Stimulated activated memory B cell treated with anti-CD40 and anti-IgM and Interleukin-4, amounts not matched to agents 10 μg/mL and 1 μg/mL and 100 μg/mL, for 72 hours (primary cell): ENCODE results near the gene PRPF19.
"Not testable (repeated sequence)": the region's sequence is repeated elsewhere in the genome, so short reads cannot be mapped to it uniquely, and the experiment has no call there.

Experiments used
- ATAC-seq: fragments of 150-1000 bp; cut with Tn5 transposase; 2 replicates; pipeline ENCODE4 v1.10.0; 2021
- H3K27ac Mint-ChIP-seq: one replicate; pipeline ENCODE4 v1.8.0; 2022; ENCODE audit warnings: mild to moderate bottlenecking, mixed read lengths
- H3K27me3 Mint-ChIP-seq: one replicate; pipeline ENCODE4 v1.8.0; 2022; ENCODE audit warnings: mixed read lengths
- H3K36me3 Mint-ChIP-seq: one replicate; pipeline ENCODE4 v1.8.0; 2022; ENCODE audit warnings: mixed read lengths
- H3K4me1 Mint-ChIP-seq: one replicate; pipeline ENCODE4 v1.8.0; 2022; ENCODE audit warnings: mixed read lengths
- H3K4me3 Mint-ChIP-seq: one replicate; pipeline ENCODE4 v1.8.0; 2022; ENCODE audit warnings: mild to moderate bottlenecking, moderate library complexity, mixed read lengths
- H3K9me3 Mint-ChIP-seq: one replicate; pipeline ENCODE4 v1.8.0; 2022; ENCODE audit warnings: mixed read lengths

Gene PRPF19

DNA sequence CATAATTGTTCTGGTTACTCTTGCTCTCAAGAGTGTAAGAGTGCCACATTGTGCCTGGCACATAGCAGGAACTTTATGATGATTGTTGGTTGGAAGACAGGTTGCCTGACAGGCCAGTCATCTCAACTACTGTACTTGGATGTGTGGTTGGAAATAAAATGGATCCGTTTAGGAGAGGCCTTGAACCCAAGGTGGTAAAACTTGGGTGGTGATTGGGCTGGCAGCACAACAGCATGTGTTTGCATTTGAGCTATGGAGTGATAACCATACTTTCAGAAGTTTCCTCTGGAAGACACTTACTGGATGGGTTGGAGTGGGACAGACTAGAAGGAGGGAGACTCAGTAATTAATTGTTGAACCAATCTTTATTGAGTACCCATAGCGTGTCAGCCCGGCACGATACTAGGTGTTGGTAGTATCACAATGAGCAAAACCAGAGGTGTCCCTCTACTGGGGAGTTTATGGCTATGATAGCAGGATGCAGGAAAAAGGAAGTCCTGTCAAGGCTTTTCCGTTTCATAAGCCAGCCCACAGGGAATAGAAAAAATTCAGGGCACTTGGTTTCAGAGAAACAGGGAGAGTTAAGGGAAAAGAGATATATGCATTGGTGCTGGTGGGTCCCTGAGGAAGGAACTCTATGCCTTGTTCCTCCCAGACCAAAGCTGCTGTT is 4.5 kb upstream of the PRPF19 start:
- Mint-ChIP-seq H3K4me1 (peaks cover 78% of the 10 kb centered on the region), H3K27me3 (no peaks in the 10 kb centered on the region), H3K27ac (peak overlapping the region; percentile 95), H3K9me3 (peaks cover 11% of the 10 kb centered on the region), H3K4me3 (peak overlapping the region; percentile 5), H3K36me3 (peaks cover 23% of the 10 kb centered on the region)
- no peak for ATAC-seq

DNA sequence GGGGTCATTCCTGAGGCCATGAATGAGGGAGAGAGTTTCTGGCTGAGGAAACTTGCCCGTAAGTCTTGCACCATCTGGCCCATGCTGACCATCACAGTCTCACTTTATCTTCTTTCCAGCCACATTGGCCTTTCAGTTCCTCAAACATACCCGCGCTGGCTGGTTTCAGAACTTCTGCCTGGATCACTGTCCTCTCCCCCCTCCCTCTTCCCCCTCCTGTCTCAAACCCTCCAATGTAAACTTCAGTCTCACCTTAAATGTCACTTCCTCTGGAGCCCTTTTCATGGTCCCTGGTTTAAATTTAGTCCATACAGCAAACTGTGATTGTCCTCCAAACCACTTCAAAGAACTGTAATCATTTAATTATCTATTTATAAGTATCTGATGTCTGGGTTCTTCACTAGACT is 3.9 kb upstream of the PRPF19 start:
- Mint-ChIP-seq H3K36me3 (peaks cover 21% of the 10 kb centered on the region), H3K4me1 (peaks cover 78% of the 10 kb centered on the region), H3K27ac (peak overlapping the region; percentile 95), H3K27me3 (no peaks in the 10 kb centered on the region), H3K9me3 (peaks cover 11% of the 10 kb centered on the region), H3K4me3 (peak overlapping the region; percentile 10)
- peak; percentile 66 for ATAC-seq

- H3K27me3 Mint-ChIP-seq, ATAC-seq, H3K4me3 Mint-ChIP-seq: not testable (repeated sequence)
- Mint-ChIP-seq H3K27ac (peak overlapping the region; percentile 95), H3K9me3 (peaks cover 11% of the 10 kb centered on the region), H3K36me3 (peaks cover 21% of the 10 kb centered on the region), H3K4me1 (peaks cover 78% of the 10 kb centered on the region)
Observed at GRCh38 chr11:60909680-60910280, 3.4 kb upstream of the PRPF19 start.

DNA sequence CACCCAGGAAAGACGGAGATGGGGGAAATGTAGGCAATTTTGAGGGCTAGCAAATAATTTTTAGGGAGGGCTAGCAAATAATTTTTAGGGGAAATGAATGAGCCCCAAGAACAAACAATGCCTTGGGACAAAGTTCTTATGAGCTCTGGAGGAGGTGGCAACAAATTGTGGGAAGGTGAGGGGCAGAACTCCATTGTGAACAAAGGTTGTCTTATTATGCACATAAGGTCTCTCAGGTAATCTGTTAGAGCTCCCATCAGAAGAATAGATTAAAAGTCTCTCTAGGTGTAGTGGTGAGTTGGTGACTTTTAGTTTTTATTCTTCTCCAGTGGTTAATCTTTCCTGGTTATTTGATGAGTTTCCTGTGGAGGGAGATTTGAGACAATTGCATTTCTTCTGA is 2.4 kb upstream of the PRPF19 start:
- peaks cover 87% of the 10 kb centered on the region for H3K4me1 Mint-ChIP-seq
- ATAC-seq, result no peak

DNA sequence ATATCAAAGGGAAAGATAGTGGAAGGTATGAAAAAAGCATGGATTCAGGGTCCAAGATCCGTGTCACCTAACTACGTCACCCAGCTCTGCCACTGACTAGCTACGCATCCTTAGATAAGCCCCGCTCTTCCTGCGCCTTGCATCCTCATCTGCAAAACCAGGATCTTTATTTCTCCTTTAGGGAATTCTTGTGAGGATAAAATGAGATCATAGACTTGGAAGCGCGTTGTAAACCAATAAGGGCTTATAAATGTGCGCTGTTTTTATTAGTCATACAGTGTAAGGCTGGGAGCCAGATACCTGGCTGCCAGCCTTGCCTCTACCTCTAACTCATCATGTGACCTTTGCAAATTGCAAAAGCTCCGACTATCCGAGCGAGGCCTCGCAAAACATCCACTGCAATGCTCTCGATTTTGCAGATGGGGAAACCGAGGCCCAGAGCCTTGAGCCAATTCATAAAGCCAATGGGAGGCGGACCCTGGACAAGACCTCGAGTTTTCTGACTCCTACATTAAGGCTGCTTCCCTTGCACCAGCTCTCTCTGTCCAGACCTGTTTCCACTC is 753 bp downstream of the PRPF19 start:
- peak overlapping the region; percentile 92 for H3K4me3 Mint-ChIP-seq
- H3K27ac Mint-ChIP-seq, result peak overlapping the region; percentile 95
- H3K27me3 Mint-ChIP-seq, result no peaks in the 10 kb centered on the region
- H3K36me3 Mint-ChIP-seq, result peaks cover 44% of the 10 kb centered on the region
- no peak for ATAC-seq
- peaks cover 67% of the 10 kb centered on the region for H3K4me1 Mint-ChIP-seq
- peaks cover 11% of the 10 kb centered on the region for H3K9me3 Mint-ChIP-seq

More for the DNA sequence above, 2.4 kb upstream of the PRPF19 start:
- H3K27ac Mint-ChIP-seq, result peak overlapping the region; percentile 95
- H3K4me3 Mint-ChIP-seq, result no peak overlapping the region
- H3K36me3 Mint-ChIP-seq, result peaks cover 22% of the 10 kb centered on the region
- no peaks in the 10 kb centered on the region for H3K27me3 Mint-ChIP-seq
- peaks cover 11% of the 10 kb centered on the region for H3K9me3 Mint-ChIP-seq

DNA sequence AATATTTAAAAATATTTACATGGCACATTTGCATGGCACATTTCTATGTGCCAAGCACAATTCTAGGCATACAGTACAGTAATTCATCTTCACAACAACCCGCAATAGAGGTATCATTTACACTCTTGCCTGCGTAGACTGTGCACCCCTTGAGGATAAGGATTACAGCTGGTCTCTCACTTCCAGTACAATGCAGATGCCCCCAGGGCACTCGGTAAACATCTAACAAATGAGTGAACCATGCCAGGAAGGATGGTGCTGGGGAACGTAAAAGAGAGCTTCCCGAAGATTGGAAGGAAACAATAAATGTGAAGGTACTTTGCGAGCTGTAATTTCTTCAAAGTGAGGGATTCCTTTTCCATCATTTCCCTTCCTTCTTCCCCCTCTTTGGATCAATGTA is 1.3 kb downstream of the PRPF19 start:
- Mint-ChIP-seq H3K4me3 (peak overlapping the region; percentile 92), H3K4me1 (peaks cover 61% of the 10 kb centered on the region), H3K36me3 (peaks cover 47% of the 10 kb centered on the region), H3K9me3 (peaks cover 11% of the 10 kb centered on the region), H3K27ac (peak overlapping the region; percentile 95), H3K27me3 (no peaks in the 10 kb centered on the region)
- ATAC-seq, result no peak

DNA sequence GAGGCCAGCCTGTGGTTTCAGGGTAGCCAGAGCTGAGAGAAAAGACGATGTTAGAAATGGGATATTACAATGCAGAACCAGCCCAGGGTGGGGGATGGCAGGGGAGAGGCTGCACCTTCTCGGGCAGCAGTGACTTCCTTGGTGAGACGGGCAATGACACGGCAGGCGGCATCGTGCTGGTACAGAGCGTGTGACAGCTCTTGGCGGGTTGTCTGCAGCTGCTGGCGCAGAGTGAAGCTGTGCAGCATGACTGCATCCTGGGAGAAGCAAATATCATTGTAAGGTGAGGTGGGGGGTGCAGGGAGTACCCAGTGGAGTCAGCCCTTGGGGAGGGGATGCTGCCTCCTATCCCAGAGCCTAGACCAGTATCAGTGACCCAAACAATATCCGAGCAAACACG is 3.8 kb downstream of the PRPF19 start:
- no peak overlapping the region for H3K4me3 Mint-ChIP-seq
- peaks cover 52% of the 10 kb centered on the region for H3K36me3 Mint-ChIP-seq
- H3K27me3 Mint-ChIP-seq, result no peaks in the 10 kb centered on the region
- H3K27ac Mint-ChIP-seq, result no peak overlapping the region
- H3K4me1 Mint-ChIP-seq, result peaks cover 55% of the 10 kb centered on the region
- ATAC-seq, result no peak
- peaks cover 1% of the 10 kb centered on the region for H3K9me3 Mint-ChIP-seq

DNA sequence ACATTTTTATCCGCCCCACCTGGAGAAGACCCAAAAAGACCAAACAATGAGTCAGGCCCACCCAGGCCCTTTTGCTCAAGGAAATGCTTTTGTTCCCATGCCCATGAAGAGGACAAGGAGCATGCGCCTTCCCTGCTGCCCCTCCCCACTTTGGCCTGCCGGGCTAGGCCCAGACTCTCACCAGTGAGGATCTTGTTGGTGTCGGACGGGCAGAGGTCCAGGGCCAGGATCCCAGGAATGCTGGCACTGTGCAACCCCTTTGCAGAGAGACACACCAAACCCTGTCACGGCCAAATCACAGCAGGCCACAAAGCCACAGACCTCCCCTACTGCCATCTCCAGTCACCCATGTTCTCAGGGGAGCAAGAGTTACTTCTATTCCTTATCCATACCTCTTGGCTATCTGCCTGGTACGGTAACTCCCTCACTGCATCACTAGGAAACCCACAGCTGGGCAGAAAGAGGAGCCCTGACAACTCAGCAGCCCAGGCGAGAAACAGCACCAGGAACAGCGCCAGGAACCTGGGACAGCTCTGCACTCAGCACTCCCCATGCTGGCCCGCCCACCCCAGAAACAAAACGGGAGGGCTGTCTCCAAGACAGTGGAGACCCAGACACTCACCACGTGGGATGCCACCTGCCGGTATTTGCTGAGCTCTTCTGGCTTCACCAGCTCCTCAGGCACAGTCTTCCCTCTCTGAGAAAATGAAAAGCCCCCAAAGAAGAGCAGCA is 5.5 kb downstream of the PRPF19 start:
- H3K36me3 Mint-ChIP-seq, result peaks cover 57% of the 10 kb centered on the region
- H3K27me3 Mint-ChIP-seq, result no peaks in the 10 kb centered on the region
- no peak overlapping the region for H3K27ac Mint-ChIP-seq
- ATAC-seq, result no peak
- no peak overlapping the region for H3K4me3 Mint-ChIP-seq
- no peaks in the 10 kb centered on the region for H3K9me3 Mint-ChIP-seq
- H3K4me1 Mint-ChIP-seq, result peaks cover 46% of the 10 kb centered on the region

- Mint-ChIP-seq H3K4me3 (no peak overlapping the region), H3K9me3 (no peaks in the 10 kb centered on the region), H3K36me3 (peaks cover 66% of the 10 kb centered on the region), H3K27ac (no peak overlapping the region), H3K27me3 (no peaks in the 10 kb centered on the region), H3K4me1 (peaks cover 38% of the 10 kb centered on the region)
- no peak for ATAC-seq
Observed at GRCh38 chr11:60899977-60900376, 6.4 kb downstream of the PRPF19 start.

DNA sequence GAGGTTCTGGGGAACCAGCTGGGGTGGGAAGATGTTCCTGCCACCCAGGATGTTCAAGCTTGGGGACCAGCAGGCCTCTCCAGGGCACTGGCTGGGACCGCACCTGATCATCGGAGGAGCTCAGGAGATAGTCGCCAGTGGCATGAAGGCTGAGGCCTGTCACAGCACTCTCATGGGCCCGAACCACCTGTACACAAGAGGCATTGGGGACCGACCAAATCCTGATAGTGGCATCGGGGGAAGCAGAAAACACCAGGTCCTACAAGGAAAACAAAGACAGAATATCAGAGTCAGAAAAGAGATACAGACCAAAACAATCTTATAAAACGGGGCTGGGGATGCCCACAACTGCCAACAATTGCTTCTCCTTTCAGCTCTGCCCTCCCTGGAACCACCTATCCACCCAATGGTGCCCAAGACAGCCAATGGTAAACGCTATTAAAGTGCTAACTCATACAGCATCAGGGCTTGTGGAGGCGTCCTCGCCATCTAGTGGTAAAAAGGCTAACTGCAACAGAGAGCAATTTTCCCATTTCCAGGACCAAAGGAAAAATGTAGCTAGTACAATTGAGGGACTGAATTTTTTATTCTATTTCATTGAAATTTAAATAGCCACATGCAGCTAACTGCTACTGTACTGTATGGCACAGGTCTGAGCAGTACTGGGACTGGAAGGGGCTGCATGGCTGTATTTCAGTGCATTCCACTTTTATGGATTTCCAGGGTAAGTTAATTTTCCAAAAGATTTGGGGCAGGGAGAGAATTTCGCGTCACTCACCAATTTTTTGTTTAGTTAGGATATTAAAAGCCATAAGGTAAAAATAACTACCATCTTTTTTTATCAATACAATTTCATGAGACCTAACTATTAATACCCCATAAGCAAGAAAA is 7.1 kb downstream of the PRPF19 start:
- peak; percentile 76 for ATAC-seq
- Mint-ChIP-seq H3K27me3 (no peaks in the 10 kb centered on the region), H3K9me3 (no peaks in the 10 kb centered on the region), H3K27ac (peak overlapping the region; percentile 72), H3K36me3 (peaks cover 70% of the 10 kb centered on the region), H3K4me3 (no peak overlapping the region), H3K4me1 (peaks cover 31% of the 10 kb centered on the region)

- no peaks in the 10 kb centered on the region for H3K9me3 Mint-ChIP-seq
- H3K27ac Mint-ChIP-seq, result peak overlapping the region; percentile 72
- H3K36me3 Mint-ChIP-seq, result peaks cover 67% of the 10 kb centered on the region
- H3K4me3 Mint-ChIP-seq, result no peak overlapping the region
- peaks cover 21% of the 10 kb centered on the region for H3K4me1 Mint-ChIP-seq
- ATAC-seq, result no peak
- H3K27me3 Mint-ChIP-seq, result no peaks in the 10 kb centered on the region
Observed at GRCh38 chr11:60897496-60897895, 8.9 kb downstream of the PRPF19 start.

DNA sequence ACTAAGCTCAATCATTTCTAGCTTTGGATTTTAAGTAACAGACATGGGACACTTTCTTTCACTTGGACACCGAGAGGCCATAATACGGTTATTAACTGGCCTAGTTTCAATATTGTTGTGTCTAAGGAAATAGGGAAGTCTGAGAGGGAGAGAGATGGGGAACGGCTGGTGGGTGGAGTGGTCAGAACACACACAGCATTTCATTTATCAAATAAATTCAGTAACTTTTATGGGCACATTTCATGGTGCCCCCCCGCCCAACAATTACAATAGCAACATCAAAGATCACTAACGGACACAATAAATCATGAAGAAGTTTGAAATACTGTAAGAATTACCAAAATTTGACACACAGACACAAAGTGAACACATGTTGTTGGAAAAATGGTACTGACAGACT is 10.7 kb downstream of the PRPF19 start:
- Mint-ChIP-seq H3K4me3 (no peak overlapping the region), H3K27me3 (no peaks in the 10 kb centered on the region), H3K27ac (no peak overlapping the region), H3K4me1 (peaks cover 21% of the 10 kb centered on the region), H3K9me3 (no peaks in the 10 kb centered on the region), H3K36me3 (peaks cover 72% of the 10 kb centered on the region)
- ATAC-seq, result no peak

GRCh38 chr11:60891103-60891741 is 15.2 kb downstream of the PRPF19 start:
- no peak overlapping the region for H3K27ac Mint-ChIP-seq
- no peaks in the 10 kb centered on the region for H3K9me3 Mint-ChIP-seq
- H3K36me3 Mint-ChIP-seq, result peaks cover 46% of the 10 kb centered on the region
- no peaks in the 10 kb centered on the region for H3K4me1 Mint-ChIP-seq
- H3K4me3 Mint-ChIP-seq, result no peak overlapping the region
- no peak for ATAC-seq
- H3K27me3 Mint-ChIP-seq, result no peaks in the 10 kb centered on the region

GRCh38 chr11:60890696-60891095 is 15.7 kb downstream of the PRPF19 start:
- Mint-ChIP-seq H3K9me3 (no peaks in the 10 kb centered on the region), H3K4me3 (no peak overlapping the region), H3K36me3 (peaks cover 45% of the 10 kb centered on the region), H3K27ac (no peak overlapping the region), H3K4me1 (no peaks in the 10 kb centered on the region), H3K27me3 (no peaks in the 10 kb centered on the region)
- ATAC-seq, result no peak
